AG20443 (cell line): ENCODE results near the gene FCAMR.

Experiments used
- DNase-seq: peaks from one replicate; pipeline ENCODE4 v3.0.0; 2012; ENCODE audit warnings: low spot score, mixed read lengths

FCAMR gene

GRCh38 chr1:206970446-206970845 lies at the start of gene FCAMR:
TSS of gene FCAMR (minus strand) at chr1:206970460. CDS start at chr1:206970125, 335 bp downstream.
- DNase-seq, result no peak

- no peak for DNase-seq
Observed at GRCh38 chr1:207019661-207020060, 49.4 kb upstream of the FCAMR start.

GRCh38 chr1:207019161-207019560 lies 48.9 kb upstream of the FCAMR start:
- no peak for DNase-seq

- DNase-seq, result no peak
Observed at GRCh38 chr1:207018707-207019106, 48.4 kb upstream of the FCAMR start.

GRCh38 chr1:207017615-207018559 lies 47.6 kb upstream of the FCAMR start:
- no peak for DNase-seq

- DNase-seq, result no peak
Observed at GRCh38 chr1:207015791-207016190, 45.5 kb upstream of the FCAMR start.

GRCh38 chr1:207014728-207015127 lies 44.5 kb upstream of the FCAMR start:
- DNase-seq, result no peak

GRCh38 chr1:207013321-207014085 lies 43.2 kb upstream of the FCAMR start:
- DNase-seq, result no peak

- DNase-seq, result no peak
Observed at GRCh38 chr1:207010726-207011125, 40.5 kb upstream of the FCAMR start.

GRCh38 chr1:207009945-207010344 lies 39.7 kb upstream of the FCAMR start:
- DNase-seq, result no peak

- no peak for DNase-seq
Observed at GRCh38 chr1:207009182-207009850, 39.1 kb upstream of the FCAMR start.

- DNase-seq, result peak; percentile 91
Observed at GRCh38 chr1:207007352-207008033, 37.2 kb upstream of the FCAMR start.

GRCh38 chr1:207006914-207007313 lies 36.7 kb upstream of the FCAMR start:
- DNase-seq, result no peak

GRCh38 chr1:207006083-207006482 lies 35.8 kb upstream of the FCAMR start:
- no peak for DNase-seq

- peak; percentile 80 for DNase-seq
Observed at GRCh38 chr1:207004931-207005830, 34.9 kb upstream of the FCAMR start.

GRCh38 chr1:207003210-207003609 lies 33.0 kb upstream of the FCAMR start:
- no peak for DNase-seq

- no peak for DNase-seq
Observed at GRCh38 chr1:207002724-207003146, 32.5 kb upstream of the FCAMR start.

- no peak for DNase-seq
Observed at GRCh38 chr1:207001492-207002245, 31.4 kb upstream of the FCAMR start.

- DNase-seq, result no peak
Observed at GRCh38 chr1:207000651-207001291, 30.5 kb upstream of the FCAMR start.
